Inflammatory macrophage treated with lipopolysaccharide for 1 hour (primary cell): ENCODE measurements around the gene SIK3.
"Not testable (repeated sequence)": the region's sequence is repeated elsewhere in the genome, so short reads cannot be mapped to it uniquely, and the experiment has no call there.

Experiments used
- DNase-seq, 2 donors: peaks; one replicate each; pipeline ENCODE4 v3.0.0-alpha.2; 2020 to 2022

The SIK3 gene

GRCh38 chr11:117044287-117045035 is 53.8 kb downstream of the SIK3 start:
- DNase-seq = no peak

- no peak for DNase-seq
Measured at GRCh38 chr11:117042689-117043088, 55.5 kb downstream of the SIK3 start.

DNA sequence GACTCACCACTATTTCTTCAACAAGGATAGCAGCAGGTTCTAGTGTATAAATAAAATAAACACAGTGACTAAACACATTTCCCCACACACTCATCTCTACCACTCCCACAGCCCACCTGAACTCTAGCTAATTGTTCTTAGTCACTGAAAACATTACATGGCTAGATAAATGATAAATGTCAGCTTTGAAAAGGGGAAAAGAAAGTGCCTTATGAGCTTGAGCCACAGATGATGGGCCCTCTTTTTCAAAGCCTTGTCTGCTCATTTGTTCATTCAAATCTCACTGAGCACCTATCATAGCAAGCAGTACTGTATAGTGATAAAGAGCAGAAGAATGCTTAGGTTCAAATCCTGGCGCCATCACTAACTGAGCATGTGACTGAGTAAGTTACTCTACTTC is 58.3 kb downstream of the SIK3 start:
- peak in 1 of 2 donors; percentile 20 for DNase-seq

- no peak for DNase-seq
Measured at GRCh38 chr11:117039270-117039669, 59.0 kb downstream of the SIK3 start.

GRCh38 chr11:117037975-117038350 is 60.3 kb downstream of the SIK3 start:
- no peak for DNase-seq

DNA sequence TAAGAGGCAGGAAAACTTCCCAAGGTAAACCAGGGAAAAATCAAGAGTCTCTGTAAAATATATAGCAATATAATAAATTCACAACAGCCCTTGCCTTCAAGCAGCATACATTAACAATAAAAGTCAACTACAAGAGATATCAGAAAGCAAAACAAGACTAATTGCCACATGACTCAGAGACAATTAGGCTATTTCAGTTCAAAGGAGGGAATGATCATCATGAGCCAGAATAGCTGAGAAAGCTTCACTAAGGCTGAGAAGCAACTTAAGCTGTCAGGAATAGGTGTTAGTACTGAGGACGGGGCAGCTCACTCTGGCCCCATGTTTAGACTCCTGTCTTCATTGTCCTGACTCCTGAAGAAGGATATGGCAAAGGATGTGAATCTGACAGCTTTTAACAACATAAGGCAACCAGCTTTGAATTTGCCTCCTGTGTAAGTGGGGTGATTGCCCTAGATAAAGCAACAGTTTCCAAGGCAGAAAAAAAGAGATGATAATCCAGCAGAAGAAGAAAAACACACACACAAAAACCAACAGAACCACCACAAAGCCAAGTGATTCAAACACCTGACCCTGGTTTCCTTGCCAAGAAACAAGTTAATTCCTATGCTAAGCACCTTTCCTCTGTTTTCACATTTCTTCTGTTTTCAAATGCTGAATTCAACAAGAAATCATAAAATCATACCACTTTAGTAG is 60.8 kb downstream of the SIK3 start:
- no peak for DNase-seq

DNA sequence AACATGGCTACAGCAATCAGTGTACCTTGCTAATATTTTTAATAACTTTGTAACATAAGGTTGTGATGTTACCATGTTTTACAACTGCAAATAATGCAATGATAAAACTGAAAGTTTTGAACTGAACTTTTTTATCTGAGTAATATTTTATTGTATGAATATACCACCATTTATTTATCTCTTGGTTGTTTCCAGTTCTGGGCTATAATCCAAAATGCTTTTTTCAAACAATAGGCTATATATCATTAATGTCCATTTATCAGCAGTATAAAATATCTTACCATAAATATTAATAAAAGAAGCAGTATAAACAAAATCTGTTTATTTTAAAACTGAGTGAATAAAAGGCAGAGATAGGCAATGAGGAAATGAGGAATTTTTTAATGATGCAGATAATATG is 63.3 kb downstream of the SIK3 start:
- no peak for DNase-seq

DNA sequence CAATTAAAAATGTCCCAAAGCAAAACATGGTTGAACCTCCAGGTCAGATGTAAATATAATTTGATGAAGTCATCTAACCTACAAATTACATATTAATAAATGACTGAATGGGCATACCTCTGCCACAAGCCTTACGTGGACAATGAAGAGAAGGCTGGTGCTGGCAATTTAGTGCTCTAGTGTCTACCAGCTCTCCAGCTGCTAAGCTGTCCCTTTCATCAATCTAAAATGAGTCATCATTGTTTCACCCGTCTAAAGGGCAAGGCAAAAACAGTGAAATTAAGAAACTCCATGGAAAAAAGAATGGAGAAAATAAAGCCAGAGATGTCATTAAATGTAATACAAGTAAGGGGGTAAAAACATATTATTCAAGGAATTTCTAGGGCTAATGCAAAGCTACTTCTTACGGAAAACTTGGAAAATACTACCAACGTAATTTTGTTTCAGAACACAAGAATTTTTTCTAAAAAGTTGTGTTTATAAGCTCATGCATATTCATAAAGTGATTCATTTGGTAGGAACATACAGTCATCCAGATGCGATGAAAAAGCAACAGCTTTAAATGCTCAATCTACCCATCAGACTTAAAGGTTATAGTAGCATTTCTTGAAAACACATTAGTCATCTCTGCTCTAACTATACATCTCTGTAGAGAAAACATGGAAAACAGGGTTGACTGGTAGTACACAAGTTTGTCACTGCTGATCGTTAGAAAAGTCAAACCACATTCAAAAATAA is 71.5 kb downstream of the SIK3 start:
- DNase-seq = peak in 1 of 2 donors; percentile 23

DNA sequence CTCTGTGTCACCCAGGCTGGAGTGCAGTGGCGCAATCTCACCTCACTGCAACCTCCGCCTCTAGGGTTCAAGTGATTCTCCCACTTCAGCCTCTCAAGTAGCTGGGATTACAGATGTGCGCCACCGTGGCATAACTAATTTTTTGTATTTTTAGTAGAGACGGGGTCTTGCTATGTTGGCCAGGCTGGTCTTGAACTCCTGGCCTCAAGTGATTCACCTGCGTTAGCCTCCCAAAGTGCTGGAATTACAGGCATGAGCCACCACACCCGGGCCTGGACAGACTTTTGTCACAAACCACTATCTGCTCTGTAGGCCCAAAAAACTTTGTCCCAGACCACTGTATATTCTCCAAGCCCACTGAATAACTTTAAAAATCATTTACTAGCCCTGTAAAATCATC is 74.5 kb downstream of the SIK3 start:
- not testable (repeated sequence) for DNase-seq

- no peak for DNase-seq
Measured at GRCh38 chr11:117023178-117023577, 75.0 kb downstream of the SIK3 start.

DNA sequence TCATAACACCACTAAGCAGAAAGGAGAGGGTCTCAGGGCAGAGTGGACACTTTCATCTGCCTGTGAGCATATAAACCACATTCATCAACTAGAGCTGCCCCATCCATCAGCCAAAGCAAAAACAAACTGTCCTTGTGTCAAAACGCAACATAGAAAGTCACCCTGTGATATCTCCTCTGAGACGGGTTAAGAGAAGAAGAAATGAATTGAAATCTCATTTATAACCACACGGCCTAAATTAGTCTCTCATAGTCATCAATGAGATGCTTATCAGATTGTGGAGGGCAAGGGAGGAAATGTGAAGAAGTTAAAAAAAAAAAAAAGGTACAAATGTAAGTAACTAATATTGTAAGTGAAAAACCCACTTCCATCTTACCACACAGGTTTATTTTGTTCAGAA is 75.7 kb downstream of the SIK3 start:
- DNase-seq = no peak

GRCh38 chr11:117020869-117021564 is 77.2 kb downstream of the SIK3 start:
- DNase-seq = no peak

DNA sequence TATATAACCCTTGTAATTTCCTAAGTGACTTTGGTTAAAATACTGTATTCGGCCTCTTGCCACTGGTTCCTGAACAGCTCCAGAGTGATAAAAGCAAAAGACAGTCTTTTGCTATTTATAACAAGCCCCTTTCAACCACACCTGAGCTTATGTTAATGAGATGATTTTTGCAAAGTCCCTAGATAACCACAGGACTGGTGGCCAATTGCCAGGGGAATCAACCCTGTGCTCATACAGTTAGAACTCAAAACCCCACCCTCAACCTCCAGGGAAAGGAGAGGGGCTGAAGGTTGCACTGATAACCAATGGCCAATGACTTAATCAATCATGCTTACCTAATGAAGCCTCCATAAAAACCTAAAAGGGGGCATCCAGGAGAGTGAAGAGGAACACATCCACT is 77.9 kb downstream of the SIK3 start:
- DNase-seq = no peak

GRCh38 chr11:117019871-117020270 is 78.4 kb downstream of the SIK3 start:
- no peak for DNase-seq

- no peak for DNase-seq
Measured at GRCh38 chr11:117017456-117017855, 80.8 kb downstream of the SIK3 start.

- DNase-seq = no peak
Measured at GRCh38 chr11:117016747-117017146, 81.5 kb downstream of the SIK3 start.

- no peak for DNase-seq
Measured at GRCh38 chr11:117016246-117016645, 82.0 kb downstream of the SIK3 start.

DNA sequence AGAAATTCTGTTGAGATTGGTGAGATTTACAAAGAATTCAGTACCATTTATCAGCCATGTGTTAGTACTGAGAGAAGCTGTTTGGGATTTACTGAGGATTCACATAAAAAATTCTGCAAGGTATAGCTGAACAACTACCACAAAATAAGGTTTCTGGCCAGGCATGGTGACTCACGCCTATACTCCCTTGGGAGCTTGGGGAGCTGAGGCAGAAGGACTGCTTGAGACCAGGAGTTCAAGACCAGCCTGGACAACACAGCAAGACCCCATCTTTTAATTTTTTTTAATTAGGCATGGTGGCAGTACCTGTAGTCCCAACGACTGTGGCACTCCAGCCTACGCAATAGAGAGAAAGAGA is 86.7 kb downstream of the SIK3 start:
- no peak for DNase-seq

- peak; percentile 53 to 67 for DNase-seq
Measured at GRCh38 chr11:117010808-117011540, 87.3 kb downstream of the SIK3 start.

- no peak for DNase-seq
Measured at GRCh38 chr11:117009905-117010605, 88.2 kb downstream of the SIK3 start.

- DNase-seq = peak; percentile 37 to 62
Measured at GRCh38 chr11:117005758-117006157, 92.5 kb downstream of the SIK3 start.
